ENCODE data around the gene PACS2. TPM values are rescaled to one million over a fixed set of nuclear protein-coding genes. Genes with fewer than 3 reads are reported as not detected.

The PACS2 gene
- total RNA-seq, 1 experiment from 2014 or later = 62.0 TPM

DNA sequence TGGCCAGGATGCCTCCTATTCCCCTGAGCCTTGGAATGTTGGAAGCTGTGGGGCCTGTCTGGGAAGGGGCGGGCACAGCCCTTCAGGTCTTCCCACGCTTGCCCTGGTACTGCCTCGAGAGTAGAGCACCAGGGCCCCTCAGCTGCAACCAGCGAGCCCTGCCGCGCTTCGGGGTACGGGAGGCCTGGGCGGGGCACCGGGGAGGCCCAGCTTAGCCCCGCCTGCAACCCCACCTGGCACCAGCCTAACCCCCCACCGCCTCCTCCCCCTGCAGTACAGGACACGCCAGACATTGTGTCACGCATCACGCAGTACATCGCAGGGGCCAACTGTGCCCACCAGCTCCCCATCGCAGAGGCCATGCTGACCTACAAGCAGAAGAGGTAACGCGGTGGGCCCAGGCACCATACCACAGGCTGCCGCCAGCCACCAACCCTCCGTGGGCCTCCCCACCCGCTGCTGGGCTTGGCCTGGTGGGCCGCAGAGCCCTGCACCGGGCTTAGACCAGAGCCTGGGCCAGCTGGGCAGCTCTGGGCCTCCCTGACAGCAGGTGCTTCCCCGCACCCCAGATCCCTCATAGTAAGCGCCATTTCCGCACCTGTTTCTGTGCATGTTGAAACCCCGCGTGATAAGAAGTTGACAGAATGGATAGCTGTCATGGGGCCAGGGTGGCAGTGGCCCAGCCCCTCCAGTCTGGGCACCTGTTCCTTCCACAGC, 70.2 kb downstream of the PACS2 start:
- Histone ChIP-seq H3K27me3 (ENCODE audit: low read length) (no peaks in the 10 kb centered on the region), H3K4me2 (ENCODE audit: low read length) (no peak overlapping the region), H3K4me3 (ENCODE audit: low read length) (no peak overlapping the region), H3K9me3 (ENCODE audit: low read length) (no peaks in the 10 kb centered on the region), H3K4me1 (ENCODE audit: insufficient read depth, low read length) (no peaks in the 10 kb centered on the region), H3K36me3 (ENCODE audit: low read depth, low read length) (no peaks in the 10 kb centered on the region), H4K20me1 (ENCODE audit: low read length) (no peaks in the 10 kb centered on the region), H2AFZ (ENCODE audit: low read length) (no peak overlapping the region), H3K27ac (ENCODE audit: low read length) (no peak overlapping the region), H3K9ac (ENCODE audit: low read length) (no peak overlapping the region), H3K9me2 (replicated peaks; ENCODE audit: low read length) (no peaks in the 10 kb centered on the region), H3K79me2 (ENCODE audit: low read length) (no peaks in the 10 kb centered on the region), H3F3A (ENCODE audit: low read length, unreplicated experiment) (no peaks in the 10 kb centered on the region)
- intact Hi-C loops (cut with micrococcal nuclease) = no loop called here
- no TSS peak for BruUV-seq (replicated peaks)
- TF ChIP-seq EZH2phosphoT487 (IDR thresholded peaks at IDR 0.05; ENCODE audit: borderline replicate concordance, low read length) (no peak), EZH2 (IDR thresholded peaks at IDR 0.05; ENCODE audit: low read length, unreplicated experiment) (no peak)
- TF ChIP-seq, protein P1, sequence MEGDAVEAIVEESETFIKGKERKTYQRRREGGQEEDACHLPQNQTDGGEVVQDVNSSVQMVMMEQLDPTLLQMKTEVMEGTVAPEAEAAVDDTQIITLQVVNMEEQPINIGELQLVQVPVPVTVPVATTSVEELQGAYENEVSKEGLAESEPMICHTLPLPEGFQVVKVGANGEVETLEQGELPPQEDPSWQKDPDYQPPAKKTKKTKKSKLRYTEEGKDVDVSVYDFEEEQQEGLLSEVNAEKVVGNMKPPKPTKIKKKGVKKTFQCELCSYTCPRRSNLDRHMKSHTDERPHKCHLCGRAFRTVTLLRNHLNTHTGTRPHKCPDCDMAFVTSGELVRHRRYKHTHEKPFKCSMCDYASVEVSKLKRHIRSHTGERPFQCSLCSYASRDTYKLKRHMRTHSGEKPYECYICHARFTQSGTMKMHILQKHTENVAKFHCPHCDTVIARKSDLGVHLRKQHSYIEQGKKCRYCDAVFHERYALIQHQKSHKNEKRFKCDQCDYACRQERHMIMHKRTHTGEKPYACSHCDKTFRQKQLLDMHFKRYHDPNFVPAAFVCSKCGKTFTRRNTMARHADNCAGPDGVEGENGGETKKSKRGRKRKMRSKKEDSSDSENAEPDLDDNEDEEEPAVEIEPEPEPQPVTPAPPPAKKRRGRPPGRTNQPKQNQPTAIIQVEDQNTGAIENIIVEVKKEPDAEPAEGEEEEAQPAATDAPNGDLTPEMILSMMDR (conservative IDR thresholded peaks at IDR 0.05; ENCODE audit: low read depth, low read length) = no peak
- CTCF ChIA-PET = no interaction called here
- no peak for ATAC-seq
- DNase-seq = no peak
- POLR2A ChIA-PET (ENCODE audit: unreplicated experiment) = no interaction called here

DNA sequence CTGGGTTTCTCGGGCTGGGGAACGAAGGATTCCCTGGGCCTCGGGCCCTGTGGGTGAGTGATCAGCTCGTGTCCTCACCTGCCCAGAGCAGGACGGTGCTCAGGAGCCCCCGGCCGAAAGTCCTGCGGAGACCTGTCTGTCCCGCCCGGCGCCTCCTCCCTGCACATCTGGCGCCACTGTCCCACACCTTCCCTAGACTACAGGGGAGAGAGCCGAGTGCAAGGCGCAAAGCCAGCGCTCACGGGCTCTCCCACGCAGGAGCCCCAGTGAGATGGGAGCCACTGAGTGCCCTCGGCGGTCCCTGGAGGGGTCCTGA, 70.7 kb downstream of the PACS2 start:
- H3K9ac ChIP-seq (ENCODE audit: low read length) = no peak overlapping the region
- H3K27me3 ChIP-seq (ENCODE audit: low read length) = no peaks in the 10 kb centered on the region
- DNase-seq = no peak
- H3K27ac ChIP-seq (ENCODE audit: low read length) = no peak overlapping the region
- no peaks in the 10 kb centered on the region for H3K4me1 ChIP-seq (ENCODE audit: insufficient read depth, low read length)
- H3K4me2 ChIP-seq (ENCODE audit: low read length) = no peak overlapping the region
- H2AFZ ChIP-seq (ENCODE audit: low read length) = no peak overlapping the region
- H3K9me2 ChIP-seq (replicated peaks; ENCODE audit: low read length) = no peaks in the 10 kb centered on the region
- no peaks in the 10 kb centered on the region for H3K79me2 ChIP-seq (ENCODE audit: low read length)
- BruUV-seq (replicated peaks) = no TSS peak
- no peaks in the 10 kb centered on the region for H4K20me1 ChIP-seq (ENCODE audit: low read length)
- TF ChIP-seq EZH2phosphoT487 (IDR thresholded peaks at IDR 0.05; ENCODE audit: borderline replicate concordance, low read length) (no peak), EZH2 (IDR thresholded peaks at IDR 0.05; ENCODE audit: low read length, unreplicated experiment) (no peak)
- TF ChIP-seq, protein P1 (conservative IDR thresholded peaks at IDR 0.05; ENCODE audit: low read depth, low read length) = no peak
- no peaks in the 10 kb centered on the region for H3K36me3 ChIP-seq (ENCODE audit: low read depth, low read length)
- CTCF ChIA-PET = no interaction called here
- intact Hi-C loops (cut with micrococcal nuclease) = no loop called here
- no peaks in the 10 kb centered on the region for H3K9me3 ChIP-seq (ENCODE audit: low read length)
- ATAC-seq = no peak
- no peaks in the 10 kb centered on the region for H3F3A ChIP-seq (ENCODE audit: low read length, unreplicated experiment)
- no peak overlapping the region for H3K4me3 ChIP-seq (ENCODE audit: low read length)
- POLR2A ChIA-PET (ENCODE audit: unreplicated experiment) = no interaction called here

DNA sequence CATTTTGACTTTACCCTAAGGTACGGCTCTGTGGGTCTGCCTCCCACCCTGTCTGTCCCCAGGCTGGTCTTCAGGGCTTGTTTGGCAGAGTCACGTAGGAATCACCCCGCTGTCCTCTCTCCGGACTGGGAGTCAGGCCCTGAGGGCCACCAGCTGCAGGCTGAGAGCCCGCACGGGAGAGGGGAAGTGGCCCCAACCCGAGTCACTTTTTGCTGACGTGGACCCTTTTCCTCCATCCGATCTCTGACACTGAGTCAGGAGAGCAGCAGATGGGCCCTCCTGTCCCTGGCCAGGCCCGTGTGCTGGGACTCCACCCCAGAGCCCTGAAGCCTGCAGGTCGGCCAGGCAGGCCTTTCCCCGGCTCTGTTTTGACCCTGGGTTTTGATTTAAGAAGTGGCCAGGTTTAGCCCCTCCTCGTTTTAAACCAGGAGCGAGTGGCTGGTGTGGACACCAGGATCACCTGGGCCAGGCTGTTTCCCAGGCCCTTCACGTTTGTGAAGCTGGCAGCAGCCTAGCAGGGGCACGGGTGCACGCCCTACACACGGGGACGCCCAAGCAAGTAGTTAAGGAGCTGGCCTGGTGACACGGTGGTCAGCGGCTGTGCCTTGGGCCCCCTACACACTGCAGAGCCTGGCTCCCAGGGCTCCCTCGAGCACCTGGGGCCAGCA, 71.3 kb downstream of the PACS2 start:
- CTCF ChIA-PET = no interaction called here
- TF ChIP-seq EZH2phosphoT487 (IDR thresholded peaks at IDR 0.05; ENCODE audit: borderline replicate concordance, low read length) = no peak
- TF ChIP-seq, protein P1 (conservative IDR thresholded peaks at IDR 0.05; ENCODE audit: low read depth, low read length) = no peak
- TF ChIP-seq EZH2 (IDR thresholded peaks at IDR 0.05; ENCODE audit: low read length, unreplicated experiment) = no peak

More for the DNA sequence above, 71.3 kb downstream of the PACS2 start:
- POLR2A ChIA-PET (ENCODE audit: unreplicated experiment) = no interaction called here
- Histone ChIP-seq H2AFZ (ENCODE audit: low read length) (no peak overlapping the region), H3K9ac (ENCODE audit: low read length) (no peak overlapping the region), H3K4me1 (ENCODE audit: insufficient read depth, low read length) (no peaks in the 10 kb centered on the region), H4K20me1 (ENCODE audit: low read length) (no peaks in the 10 kb centered on the region), H3K27me3 (ENCODE audit: low read length) (no peaks in the 10 kb centered on the region), H3K9me2 (replicated peaks; ENCODE audit: low read length) (no peaks in the 10 kb centered on the region), H3K79me2 (ENCODE audit: low read length) (no peaks in the 10 kb centered on the region), H3K36me3 (ENCODE audit: low read depth, low read length) (no peaks in the 10 kb centered on the region), H3K27ac (ENCODE audit: low read length) (no peak overlapping the region), H3K4me2 (ENCODE audit: low read length) (no peak overlapping the region), H3K9me3 (ENCODE audit: low read length) (no peaks in the 10 kb centered on the region), H3F3A (ENCODE audit: low read length, unreplicated experiment) (no peaks in the 10 kb centered on the region), H3K4me3 (ENCODE audit: low read length) (no peak overlapping the region)
- intact Hi-C loops (cut with micrococcal nuclease) = no loop called here
- BruUV-seq (replicated peaks) = no TSS peak
- no peak for ATAC-seq
- no peak for DNase-seq
